GM12872 (cell line): ENCODE results near the gene ODF2L.

Experiments
- TF ChIP-seq, protein P1 (sequence below): IDR thresholded peaks from 3 replicates; pipeline ENCODE4 v1.5.1; 2011; ENCODE audit warnings: low read depth, mild to moderate bottlenecking, low read length, moderate library complexity; ENCODE audit not compliant: insufficient read depth

Gene ODF2L

DNA sequence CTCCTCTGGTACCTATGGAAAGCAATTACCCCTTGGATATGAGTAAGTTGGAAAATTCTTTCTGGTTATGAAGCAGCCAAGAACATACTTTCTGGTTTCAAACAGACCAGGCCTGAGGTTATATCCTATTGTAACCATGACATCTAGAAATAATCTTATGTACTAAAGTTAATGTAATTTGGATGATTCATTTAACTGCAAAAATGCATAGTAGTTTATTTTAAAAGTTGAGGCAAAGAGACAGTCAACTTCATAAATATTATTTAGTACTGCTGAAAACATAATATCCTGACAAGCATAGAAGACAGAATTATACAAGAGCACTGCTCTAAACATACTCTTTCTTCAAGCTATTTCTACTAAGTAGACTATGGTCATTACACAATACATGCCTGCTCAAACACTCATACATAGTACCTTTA, 25.5 kb downstream of the ODF2L start:
- TF ChIP-seq, protein P1, sequence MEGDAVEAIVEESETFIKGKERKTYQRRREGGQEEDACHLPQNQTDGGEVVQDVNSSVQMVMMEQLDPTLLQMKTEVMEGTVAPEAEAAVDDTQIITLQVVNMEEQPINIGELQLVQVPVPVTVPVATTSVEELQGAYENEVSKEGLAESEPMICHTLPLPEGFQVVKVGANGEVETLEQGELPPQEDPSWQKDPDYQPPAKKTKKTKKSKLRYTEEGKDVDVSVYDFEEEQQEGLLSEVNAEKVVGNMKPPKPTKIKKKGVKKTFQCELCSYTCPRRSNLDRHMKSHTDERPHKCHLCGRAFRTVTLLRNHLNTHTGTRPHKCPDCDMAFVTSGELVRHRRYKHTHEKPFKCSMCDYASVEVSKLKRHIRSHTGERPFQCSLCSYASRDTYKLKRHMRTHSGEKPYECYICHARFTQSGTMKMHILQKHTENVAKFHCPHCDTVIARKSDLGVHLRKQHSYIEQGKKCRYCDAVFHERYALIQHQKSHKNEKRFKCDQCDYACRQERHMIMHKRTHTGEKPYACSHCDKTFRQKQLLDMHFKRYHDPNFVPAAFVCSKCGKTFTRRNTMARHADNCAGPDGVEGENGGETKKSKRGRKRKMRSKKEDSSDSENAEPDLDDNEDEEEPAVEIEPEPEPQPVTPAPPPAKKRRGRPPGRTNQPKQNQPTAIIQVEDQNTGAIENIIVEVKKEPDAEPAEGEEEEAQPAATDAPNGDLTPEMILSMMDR, result no peak

DNA sequence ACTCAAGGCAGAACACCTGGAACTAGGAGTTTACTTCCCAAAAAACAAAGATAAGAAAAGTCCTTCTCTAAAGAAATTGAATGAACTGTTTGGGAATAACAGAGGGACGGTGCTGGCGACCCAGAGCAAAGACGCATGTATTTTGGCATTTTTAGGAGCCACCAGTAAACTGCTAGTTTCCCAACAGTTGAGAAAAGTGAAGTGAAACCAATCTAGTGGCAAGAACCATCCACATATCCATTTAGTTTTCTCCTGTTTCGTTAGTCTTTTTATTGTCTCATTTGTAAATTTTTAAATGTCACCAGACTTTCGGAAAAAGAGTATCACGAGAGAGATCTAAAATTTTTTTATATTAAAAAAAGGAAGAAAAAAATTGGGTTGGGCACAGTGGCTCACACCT, 30.2 kb downstream of the ODF2L start:
- TF ChIP-seq, protein P1, result no peak

DNA sequence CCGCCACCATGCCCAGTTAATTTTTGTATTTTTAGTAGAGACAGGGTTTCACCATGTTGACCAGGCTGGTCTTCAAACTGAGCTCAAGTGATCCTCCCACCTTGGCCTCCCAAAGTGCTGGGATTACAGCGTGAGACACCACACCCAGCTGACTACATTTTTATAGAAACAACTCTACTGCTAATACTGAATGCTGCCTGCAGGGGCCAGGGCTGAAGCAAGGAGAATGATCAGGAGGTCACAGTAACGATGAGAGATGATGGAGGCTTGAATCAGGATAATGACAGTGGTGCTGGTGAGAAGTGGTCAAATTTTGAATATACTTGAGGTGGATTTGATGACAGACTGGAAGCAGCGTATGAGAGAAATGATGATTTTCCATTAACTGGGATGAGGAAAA, 33.3 kb downstream of the ODF2L start:
- TF ChIP-seq, protein P1, result no peak

DNA sequence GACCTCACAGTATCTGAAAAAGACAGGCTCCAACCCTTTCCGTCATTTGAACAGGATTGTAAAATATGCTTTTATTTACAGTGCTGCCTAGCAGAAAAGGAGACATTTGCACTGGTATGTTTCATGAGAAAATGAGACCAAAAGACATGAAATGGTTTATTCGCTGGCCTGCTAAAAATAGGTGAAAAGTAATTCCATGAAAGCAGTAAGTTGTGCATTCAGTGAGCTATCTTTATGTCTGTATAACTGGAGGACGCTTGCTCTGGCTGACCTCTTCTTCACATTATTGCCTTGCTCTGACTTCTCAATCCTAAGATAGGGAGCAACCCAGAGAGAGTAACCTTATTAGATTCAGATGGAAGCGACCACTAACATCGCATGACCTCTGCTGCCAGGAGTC, 38.3 kb downstream of the ODF2L start:
- TF ChIP-seq, protein P1, result no peak

DNA sequence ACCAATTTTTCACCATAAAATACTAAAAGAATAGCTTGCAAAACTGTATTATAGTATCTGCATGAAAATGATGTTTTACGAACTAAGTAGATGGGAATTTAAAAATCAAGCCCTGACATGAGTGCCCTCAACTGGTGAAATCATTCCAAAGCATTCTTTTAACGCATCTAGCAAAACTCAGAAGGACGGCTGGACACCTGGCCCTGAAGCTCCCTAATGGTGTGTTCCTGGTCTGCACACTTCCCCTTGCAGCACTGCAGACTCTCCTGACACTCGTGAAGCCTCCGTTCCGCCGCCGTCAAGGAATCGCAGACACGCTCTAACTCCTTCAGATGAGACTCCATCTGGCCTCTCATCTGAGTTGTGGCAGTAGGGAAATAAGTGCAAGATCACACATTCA, 39.9 kb downstream of the ODF2L start:
- TF ChIP-seq, protein P1, result no peak

DNA sequence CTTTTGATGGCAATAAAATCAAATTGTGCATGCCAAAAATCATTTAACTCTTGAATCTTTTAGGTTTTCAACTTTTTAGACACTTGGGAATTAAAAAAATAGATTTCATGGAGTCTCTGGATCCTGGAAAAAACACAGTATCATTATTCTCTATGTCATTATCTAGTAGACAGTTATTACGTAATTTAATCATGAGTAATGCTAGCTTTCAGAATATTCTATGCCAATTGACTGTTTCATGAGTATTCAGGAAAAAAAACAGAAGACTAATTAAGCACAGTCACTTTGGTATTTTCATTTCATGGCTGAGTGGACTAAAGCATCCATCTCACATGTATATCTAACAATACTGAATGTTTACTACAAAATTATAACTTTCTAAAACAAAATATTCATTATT, 44.0 kb downstream of the ODF2L start:
- TF ChIP-seq, protein P1, result no peak

DNA sequence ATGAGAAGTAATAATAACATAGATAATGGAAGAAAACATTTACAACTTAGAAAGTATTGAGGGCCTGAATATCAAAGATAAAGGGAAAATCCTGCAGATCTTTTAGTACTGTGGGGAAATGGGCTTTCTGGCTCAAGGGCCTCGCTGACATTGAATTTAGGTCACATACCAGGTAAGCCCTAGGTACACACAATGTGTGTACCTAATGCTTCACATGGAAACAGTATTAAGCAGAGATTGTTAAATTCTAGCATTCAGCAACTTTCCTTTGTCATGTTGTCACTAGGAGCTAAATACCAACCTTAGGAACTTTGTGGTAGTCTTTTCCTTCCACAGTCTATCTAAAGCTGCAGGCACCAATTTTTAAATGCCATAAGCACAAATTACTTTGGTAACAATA, 49.7 kb downstream of the ODF2L start:
- TF ChIP-seq, protein P1, result no peak

DNA sequence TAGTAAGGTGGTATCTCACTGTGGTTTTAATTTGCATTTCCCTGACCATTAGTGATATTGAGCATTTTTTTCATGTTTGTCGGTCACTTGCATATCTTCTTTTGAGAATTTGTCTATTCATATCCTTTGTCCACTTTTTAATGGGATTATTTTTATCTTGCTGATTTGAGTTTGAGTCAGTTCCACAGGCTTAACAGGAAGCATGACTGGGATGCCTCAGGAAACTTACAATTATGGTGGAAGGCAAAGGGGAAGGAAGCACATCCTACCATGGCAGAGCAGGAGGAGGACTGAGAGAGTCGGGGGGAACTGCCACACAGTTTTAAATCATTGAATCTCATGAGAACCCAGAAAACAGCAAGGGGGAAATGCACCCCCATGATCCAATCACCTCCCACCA, 51.1 kb downstream of the ODF2L start:
- TF ChIP-seq, protein P1, result no peak
